ENCODE results near the gene STK35. TPM values are rescaled to one million over a fixed set of nuclear protein-coding genes. Genes with fewer than 3 reads are reported as not detected.

The STK35 gene
- total and polyA plus RNA-seq, 2 of the 13 experiments (the other 11 are each of a cell fraction or from before 2014, with no cell fraction given), result 27.4 to 29.8 TPM

DNA sequence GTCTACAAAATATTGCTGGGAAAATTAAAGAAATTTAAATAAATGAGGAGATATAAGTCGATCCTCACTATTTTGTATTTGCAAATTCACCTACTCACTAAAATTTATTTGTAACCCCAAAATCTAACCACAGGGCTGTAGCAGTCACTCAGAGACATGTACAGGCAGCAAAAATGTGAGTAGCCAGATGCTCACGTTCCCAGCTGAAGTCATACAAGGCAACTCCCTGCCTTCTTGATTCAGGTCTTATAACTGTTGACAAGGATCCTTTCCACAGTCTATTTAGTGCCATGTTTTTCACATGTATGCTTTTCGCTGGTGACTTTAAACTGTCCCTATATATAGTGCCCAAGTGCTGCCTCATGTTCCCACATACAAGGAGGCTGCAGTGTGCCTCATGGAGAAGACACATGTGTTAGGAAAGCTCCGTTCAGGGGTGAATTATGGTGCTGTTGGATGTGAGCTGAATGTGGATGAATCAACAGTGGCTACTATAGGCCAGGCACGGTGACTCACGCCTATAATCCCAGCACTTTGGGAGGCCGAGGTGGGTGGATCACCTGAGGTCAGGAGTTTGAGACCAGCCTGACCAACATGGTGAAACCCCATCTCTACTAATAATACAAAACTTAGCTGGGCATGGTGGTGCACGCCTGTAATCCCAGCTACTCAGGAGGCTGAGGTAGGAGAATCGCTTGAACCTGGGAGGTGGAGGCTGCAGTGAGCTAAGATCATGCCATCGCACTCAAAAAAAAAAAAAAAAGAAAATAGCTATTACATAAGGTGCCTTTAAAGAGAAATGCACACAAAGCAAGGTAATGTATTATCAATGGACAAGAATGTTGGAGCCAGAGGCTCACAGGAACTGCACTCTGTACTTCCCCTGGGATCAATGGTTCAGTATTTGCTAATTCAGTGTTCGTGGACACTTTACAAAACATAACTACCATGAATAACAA, 55.3 kb downstream of the STK35 start (continued):
- no peak for TF ChIP-seq ZBTB46 (CRISPR knock-in tag; IDR thresholded peaks at IDR 0.05; ENCODE audit: borderline replicate concordance)
- no peak for TF ChIP-seq DNMT3B (CRISPR knock-in tag; conservative IDR thresholded peaks at IDR 0.05)
- TF ChIP-seq HNF1A (IDR thresholded peaks at IDR 0.05; ENCODE audit: low read depth), result no peak
- no peak for TF ChIP-seq HNF1A (CRISPR knock-in tag; IDR thresholded peaks at IDR 0.05; ENCODE audit: borderline replicate concordance)
- TF ChIP-seq USF2 (IDR thresholded peaks at IDR 0.05; ENCODE audit: low read depth, low read length), result no peak
- TF ChIP-seq USF2 (CRISPR knock-in tag; IDR thresholded peaks at IDR 0.05; ENCODE audit: borderline replicate concordance), result no peak
- TF ChIP-seq ZNF121 (CRISPR knock-in tag; IDR thresholded peaks at IDR 0.05), result no peak
- TF ChIP-seq AKAP8 (CRISPR knock-in tag; IDR thresholded peaks at IDR 0.05), result no peak
- no peak for TF ChIP-seq RFXAP (CRISPR knock-in tag; IDR thresholded peaks at IDR 0.05; ENCODE audit: borderline replicate concordance)
- TF ChIP-seq, protein P1, sequence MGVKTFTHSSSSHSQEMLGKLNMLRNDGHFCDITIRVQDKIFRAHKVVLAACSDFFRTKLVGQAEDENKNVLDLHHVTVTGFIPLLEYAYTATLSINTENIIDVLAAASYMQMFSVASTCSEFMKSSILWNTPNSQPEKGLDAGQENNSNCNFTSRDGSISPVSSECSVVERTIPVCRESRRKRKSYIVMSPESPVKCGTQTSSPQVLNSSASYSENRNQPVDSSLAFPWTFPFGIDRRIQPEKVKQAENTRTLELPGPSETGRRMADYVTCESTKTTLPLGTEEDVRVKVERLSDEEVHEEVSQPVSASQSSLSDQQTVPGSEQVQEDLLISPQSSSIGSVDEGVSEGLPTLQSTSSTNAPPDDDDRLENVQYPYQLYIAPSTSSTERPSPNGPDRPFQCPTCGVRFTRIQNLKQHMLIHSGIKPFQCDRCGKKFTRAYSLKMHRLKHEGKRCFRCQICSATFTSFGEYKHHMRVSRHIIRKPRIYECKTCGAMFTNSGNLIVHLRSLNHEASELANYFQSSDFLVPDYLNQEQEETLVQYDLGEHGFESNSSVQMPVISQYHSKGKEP (CRISPR knock-in tag; IDR thresholded peaks at IDR 0.05), result no peak
- TF ChIP-seq, protein P2, sequence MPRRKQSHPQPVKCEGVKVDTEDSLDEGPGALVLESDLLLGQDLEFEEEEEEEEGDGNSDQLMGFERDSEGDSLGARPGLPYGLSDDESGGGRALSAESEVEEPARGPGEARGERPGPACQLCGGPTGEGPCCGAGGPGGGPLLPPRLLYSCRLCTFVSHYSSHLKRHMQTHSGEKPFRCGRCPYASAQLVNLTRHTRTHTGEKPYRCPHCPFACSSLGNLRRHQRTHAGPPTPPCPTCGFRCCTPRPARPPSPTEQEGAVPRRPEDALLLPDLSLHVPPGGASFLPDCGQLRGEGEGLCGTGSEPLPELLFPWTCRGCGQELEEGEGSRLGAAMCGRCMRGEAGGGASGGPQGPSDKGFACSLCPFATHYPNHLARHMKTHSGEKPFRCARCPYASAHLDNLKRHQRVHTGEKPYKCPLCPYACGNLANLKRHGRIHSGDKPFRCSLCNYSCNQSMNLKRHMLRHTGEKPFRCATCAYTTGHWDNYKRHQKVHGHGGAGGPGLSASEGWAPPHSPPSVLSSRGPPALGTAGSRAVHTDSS (CRISPR knock-in tag; conservative IDR thresholded peaks at IDR 0.05), result no peak
- no peak; the same call in 1 of the 2 replicates for TF ChIP-seq ZNF235 (CRISPR knock-in tag; IDR thresholded peaks at IDR 0.05; ENCODE audit: borderline replicate concordance)
- no peak for TF ChIP-seq MTA1 (CRISPR knock-in tag; IDR thresholded peaks at IDR 0.05; ENCODE audit: borderline replicate concordance)
- TF ChIP-seq ZNF510 (CRISPR knock-in tag; IDR thresholded peaks at IDR 0.05; ENCODE audit: low read depth), result no peak
- peak; percentile 98 for TF ChIP-seq ZMYM3 (CRISPR knock-in tag; IDR thresholded peaks at IDR 0.05)

Measured in HepG2 (cell line).